Measurements from ENCODE around the gene ARFIP2.

Gene ARFIP2

DNA sequence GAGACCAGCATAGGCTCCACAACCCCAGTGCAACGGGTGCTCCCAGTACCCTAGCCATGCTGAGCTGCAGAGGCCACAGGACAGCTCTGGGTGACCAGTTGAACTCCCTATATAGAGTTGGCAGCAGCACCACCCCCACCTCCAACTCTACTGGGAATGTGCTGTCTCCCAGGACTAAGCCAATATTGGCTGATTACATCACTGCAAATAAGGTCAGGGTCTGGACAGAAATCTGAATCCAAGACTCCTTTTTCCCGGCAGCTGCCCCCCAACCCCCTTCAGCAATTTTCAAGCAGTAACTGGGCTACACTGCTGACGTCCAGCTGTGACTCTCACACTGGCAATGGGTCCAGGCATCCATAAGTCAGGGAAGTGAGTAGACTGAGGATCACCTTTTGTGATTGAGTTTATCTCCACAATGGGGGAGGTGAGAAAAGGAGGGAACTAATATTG is 40.2 kb downstream of the ARFIP2 start, which contains the start of gene HPX:
Gene HPX (minus strand): TSS at position 82 of the 453 bp plus-strand sequence. CDS start 24 bp downstream, at position 58.
- no peak for DNase-seq

DNA sequence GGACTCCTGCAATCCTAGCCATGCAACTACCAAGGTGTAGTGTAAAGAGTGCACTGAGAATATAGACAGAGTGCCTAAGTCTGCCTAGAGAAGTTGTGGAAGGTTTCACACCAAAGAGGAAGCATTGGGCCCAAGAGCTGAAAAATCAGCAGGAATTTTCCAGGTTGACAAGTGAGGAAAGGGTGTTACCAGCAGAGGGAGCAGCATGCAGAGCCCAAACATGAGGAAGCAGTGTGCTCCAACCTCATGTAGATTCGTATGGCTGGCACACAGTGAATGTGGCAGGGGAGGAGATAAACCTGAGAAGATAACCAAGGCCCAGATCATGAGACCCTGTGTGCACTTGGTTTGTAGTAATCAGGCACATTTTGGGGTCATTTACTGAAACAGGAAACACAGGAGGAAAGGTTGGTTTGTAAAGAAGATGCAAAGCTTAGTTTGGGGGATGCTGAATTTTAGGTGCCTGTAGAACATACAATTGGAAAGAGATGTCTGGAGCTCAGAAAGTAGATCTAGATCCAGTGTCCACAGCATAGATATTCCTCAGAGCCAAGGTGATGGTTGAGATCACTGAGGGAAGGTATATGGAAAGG is 42.1 kb downstream of the ARFIP2 start:
- peak; percentile 30 for DNase-seq

DNA sequence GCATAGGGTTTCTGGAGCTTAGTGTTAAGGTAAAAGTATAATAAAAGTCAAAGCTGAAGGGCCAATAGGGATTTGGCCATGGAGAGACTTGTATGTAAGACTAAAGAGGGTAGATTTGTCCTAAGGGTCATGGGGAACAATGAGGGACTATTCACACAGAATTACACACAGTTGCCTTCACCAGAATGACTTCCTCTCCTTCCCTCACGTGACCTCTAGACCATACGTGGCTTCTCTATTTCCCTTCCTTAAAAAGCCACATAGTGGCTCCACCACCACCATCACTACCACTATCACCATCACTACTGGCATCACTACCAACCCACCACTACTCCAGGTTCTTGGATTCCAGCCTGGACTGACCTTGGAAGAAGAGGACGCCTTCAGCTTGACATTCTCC is 43.1 kb downstream of the ARFIP2 start:
- no peak for DNase-seq

DNA sequence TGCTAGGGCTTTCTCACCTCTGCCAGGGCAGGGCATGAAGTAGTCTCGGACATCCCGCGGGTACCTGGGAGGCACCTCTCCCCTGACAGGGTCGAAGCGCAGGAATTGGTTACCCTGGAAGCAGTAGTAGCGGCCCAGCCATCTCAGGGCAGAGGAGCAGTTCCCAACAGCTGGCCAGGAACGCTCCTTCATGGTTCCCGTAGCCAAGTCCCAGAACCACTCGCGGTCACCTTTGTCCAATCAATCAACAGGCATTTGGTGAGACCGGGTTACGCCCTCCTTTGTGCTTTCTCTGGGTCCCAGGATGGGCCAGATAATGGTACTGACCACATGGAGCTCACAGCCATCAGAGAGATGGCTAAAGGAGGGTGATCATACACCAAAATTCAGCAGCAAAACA is 43.7 kb downstream of the ARFIP2 start:
- no peak for DNase-seq

DNA sequence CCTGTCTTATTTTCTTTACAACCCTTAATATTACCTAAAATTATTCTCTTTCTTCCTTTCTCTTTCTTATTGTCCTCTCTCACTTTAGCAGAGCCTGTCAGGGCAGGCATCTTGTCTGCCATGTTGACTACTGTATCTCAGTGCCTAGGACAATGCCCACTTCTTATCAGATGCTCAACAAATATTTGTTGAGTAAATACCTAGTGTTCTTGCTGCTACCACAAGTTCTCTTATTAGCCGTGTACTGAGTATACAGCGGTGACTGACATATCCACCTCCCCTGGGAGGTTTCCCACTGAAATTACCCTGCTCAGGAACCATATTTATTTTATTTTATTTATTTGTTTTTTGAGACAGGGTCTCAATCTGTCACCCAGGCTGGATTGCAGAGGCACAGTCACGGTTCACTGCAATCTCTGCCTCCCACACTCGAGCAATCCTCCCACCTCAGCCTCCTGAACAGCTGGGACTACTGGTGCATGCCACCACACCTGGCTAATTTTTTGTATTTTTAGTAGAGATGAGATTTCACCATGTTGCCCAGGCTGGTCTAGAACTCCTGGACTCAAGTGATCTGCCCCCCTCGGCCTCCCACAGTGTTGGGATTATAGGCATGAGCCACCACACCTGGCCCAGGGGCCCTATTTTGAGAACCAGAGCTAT is 47.0 kb downstream of the ARFIP2 start:
- no peak for DNase-seq

GRCh38 chr11:6431861-6432260 is 49.3 kb downstream of the ARFIP2 start:
- DNase-seq: no peak

- no peak for DNase-seq
Measured at GRCh38 chr11:6427516-6427915, 53.6 kb downstream of the ARFIP2 start.
